SU-DHL-6 (cell line): Measurements from ENCODE around the gene STK40.
A peak's percentile ranks its signal among the peaks of the same experiment; 100 is the strongest.

Experiments used
- H2AFZ ChIP-seq: fragments of 200-600 bp; sonication (generic); 2 replicates; pipeline ENCODE4 v1.6.1; 2014; ENCODE audit warnings: low read depth, mild to moderate bottlenecking, moderate library complexity, mixed read lengths, antibody characterized with exemption, low read length; ENCODE audit not compliant: severe bottlenecking
- H3F3A ChIP-seq: fragments of 200-600 bp; shearing (Covaris generic); 2 replicates; pipeline ENCODE4 v1.6.0; 2016; ENCODE audit warnings: antibody characterized with exemption, mild to moderate bottlenecking; ENCODE audit not compliant: insufficient read depth
- H3K27ac ChIP-seq: fragments of 200-600 bp; sonication (generic); 2 replicates; pipeline ENCODE4 v1.5.1; 2016; ENCODE audit warnings: low read depth, mild to moderate bottlenecking, low read length, moderate library complexity, mixed read lengths
- H3K27me3 ChIP-seq: fragments of 200-600 bp; sonication (generic), shearing (Covaris generic); 2 replicates; pipeline ENCODE4 v1.6.0; 2014; ENCODE audit warnings: mild to moderate bottlenecking, low read length
- H3K36me3 ChIP-seq: fragments of 200-600 bp; sonication (generic); 2 replicates; pipeline ENCODE4 v1.6.1; 2014; ENCODE audit warnings: mild to moderate bottlenecking, low read length, mixed read lengths
- H3K4me2 ChIP-seq: fragments of 300-600, 200-600 bp; shearing (Covaris generic), sonication (generic); 2 replicates; pipeline ENCODE4 v1.6.0; 2014; ENCODE audit warnings: low read length, low read depth, mild to moderate bottlenecking; ENCODE audit not compliant: poor library complexity, severe bottlenecking
- H3K4me3 ChIP-seq: fragments of 200-600 bp; sonication (generic); 2 replicates; pipeline ENCODE4 v1.5.1; 2014; ENCODE audit warnings: antibody characterized with exemption, low read length, mild to moderate bottlenecking, mixed read lengths; ENCODE audit not compliant: insufficient read depth, poor library complexity, severe bottlenecking
- H3K79me2 ChIP-seq: fragments of 200-600 bp; sonication (generic); 2 replicates; pipeline ENCODE4 v1.6.1; 2014; ENCODE audit warnings: mild to moderate bottlenecking, low read length, moderate library complexity; ENCODE audit not compliant: insufficient read depth
- H3K9ac ChIP-seq: fragments of 200-600 bp; sonication (generic); 2 replicates; pipeline ENCODE4 v1.7.0; 2014; ENCODE audit warnings: mild to moderate bottlenecking, low read length
- H3K9me2 ChIP-seq: fragments of 200-600 bp; sonication (generic); replicated peaks from 2 replicates; pipeline ENCODE4 v1.6.1; 2014; ENCODE audit warnings: low read length; ENCODE audit not compliant: insufficient read depth
- H3K9me3 ChIP-seq: fragments of 200-600 bp; sonication (generic); 2 replicates; pipeline ENCODE4 v1.6.1; 2014; ENCODE audit warnings: low read length, mixed read lengths; ENCODE audit not compliant: insufficient read depth
- H4K20me1 ChIP-seq: fragments of 200-600 bp; sonication (generic); 2 replicates; pipeline ENCODE4 v1.6.1; 2014; ENCODE audit warnings: low read depth, mild to moderate bottlenecking, antibody characterized with exemption, low read length, moderate library complexity, mixed read lengths
- CTCF ChIP-seq: fragments of 200-600 bp; sonication (generic); IDR thresholded peaks from one replicate; pipeline ENCODE4 v1.5.1; 2017; ENCODE audit warnings: antibody characterized with exemption, mild to moderate bottlenecking, low read length, moderate library complexity; ENCODE audit not compliant: insufficient read depth, poor library complexity, severe bottlenecking
- EZH2phosphoT487 ChIP-seq: fragments of 200-600 bp; sonication (generic), shearing (Covaris generic); conservative IDR thresholded peaks from 2 replicates; pipeline ENCODE4 v1.6.1; 2018; ENCODE audit warnings: mild to moderate bottlenecking, antibody characterized with exemption, low read length, moderate library complexity, mixed read lengths

The STK40 gene

GRCh38 chr1:36385410-36386264 is at the start of gene STK40:
STK40 (minus strand) TSS chr1:36385924; CDS start chr1:36361332, 24,592 bp downstream.
- Histone ChIP-seq H3K4me3 (peak within 1 kb of the TSS; percentile 94), H3K79me2 (peaks cover 46% of the 10 kb centered on the region), H3F3A (peaks cover 39% of the 10 kb centered on the region), H3K4me2 (peak within 1 kb of the TSS; percentile 96), H3K27ac (peak within 1 kb of the TSS; percentile 96), H3K36me3 (no peaks in the 10 kb centered on the region), H3K9ac (peak within 1 kb of the TSS; percentile 90), H3K9me2 (no peaks in the 10 kb centered on the region), H4K20me1 (peaks cover 3% of the 10 kb centered on the region; the same call in 1 of the 2 replicates), H2AFZ (no peak within 1 kb of the TSS), H3K9me3 (no peaks in the 10 kb centered on the region), H3K27me3 (no peaks in the 10 kb centered on the region)
- no peak for TF ChIP-seq CTCF
- no peak for TF ChIP-seq EZH2phosphoT487

DNA sequence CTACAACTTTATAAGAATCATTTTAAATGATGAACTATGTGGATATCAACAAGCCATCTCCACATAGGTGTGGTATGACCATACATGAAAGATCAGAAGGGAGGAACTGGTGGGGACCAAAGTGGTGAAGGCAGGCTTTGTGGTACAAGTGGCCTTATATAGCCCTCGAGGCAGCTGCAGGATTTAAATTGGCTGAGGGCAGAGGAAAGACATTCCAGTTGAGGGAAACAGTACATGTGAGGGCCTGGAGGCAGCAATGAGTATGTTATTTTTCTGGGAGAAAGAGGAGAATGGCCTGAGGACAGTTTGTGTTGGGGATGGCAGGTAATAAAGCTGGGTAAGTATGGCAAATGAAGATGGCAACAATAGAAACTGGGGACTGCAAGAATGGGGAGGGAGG is 47.4 kb upstream of the STK40 start:
- Histone ChIP-seq H3K4me3 (no peak overlapping the region), H3K27me3 (no peaks in the 10 kb centered on the region), H4K20me1 (no peaks in the 10 kb centered on the region), H3K79me2 (no peaks in the 10 kb centered on the region), H3K36me3 (no peaks in the 10 kb centered on the region), H3K9ac (no peak overlapping the region), H3K9me2 (no peaks in the 10 kb centered on the region), H3K27ac (no peak overlapping the region), H3F3A (no peaks in the 10 kb centered on the region), H2AFZ (no peak overlapping the region), H3K9me3 (no peaks in the 10 kb centered on the region), H3K4me2 (no peak overlapping the region)
- TF ChIP-seq EZH2phosphoT487: no peak
- TF ChIP-seq CTCF: no peak

DNA sequence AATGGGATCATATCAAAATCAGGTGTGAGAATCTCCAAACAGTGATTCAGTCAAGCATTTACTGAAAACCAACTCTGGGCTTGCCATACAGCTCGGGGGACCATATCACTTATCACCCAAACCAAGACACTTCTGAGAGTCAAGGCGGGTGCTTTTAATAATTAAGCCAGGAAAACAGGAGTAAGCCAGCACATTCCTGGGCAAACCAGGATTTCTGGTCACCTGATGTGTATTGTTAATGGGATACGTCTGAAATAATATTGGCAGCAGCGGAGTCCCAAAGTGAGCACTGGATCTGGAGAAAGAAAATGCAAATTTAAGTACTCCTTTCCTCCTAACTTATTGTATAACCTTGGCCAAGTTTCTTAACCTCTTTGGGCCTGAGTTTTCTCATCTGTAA is 46.9 kb upstream of the STK40 start:
- H3K9me3 ChIP-seq: no peaks in the 10 kb centered on the region
- no peaks in the 10 kb centered on the region for H3K79me2 ChIP-seq
- no peak overlapping the region for H3K9ac ChIP-seq
- TF ChIP-seq EZH2phosphoT487 (no peak), CTCF (no peak)
- no peaks in the 10 kb centered on the region for H3K27me3 ChIP-seq
- H3K36me3 ChIP-seq: no peaks in the 10 kb centered on the region
- H3F3A ChIP-seq: no peaks in the 10 kb centered on the region
- no peaks in the 10 kb centered on the region for H4K20me1 ChIP-seq
- H3K27ac ChIP-seq: no peak overlapping the region
- no peak overlapping the region for H2AFZ ChIP-seq
- H3K4me3 ChIP-seq: no peak overlapping the region
- H3K9me2 ChIP-seq: no peaks in the 10 kb centered on the region
- H3K4me2 ChIP-seq: no peak overlapping the region
